ENCODE results near the gene KLRC2.
"Not testable (repeated sequence)": the region's sequence is repeated elsewhere in the genome, so short reads cannot be mapped to it uniquely, and the experiment has no call there.

KLRC2 gene

DNA sequence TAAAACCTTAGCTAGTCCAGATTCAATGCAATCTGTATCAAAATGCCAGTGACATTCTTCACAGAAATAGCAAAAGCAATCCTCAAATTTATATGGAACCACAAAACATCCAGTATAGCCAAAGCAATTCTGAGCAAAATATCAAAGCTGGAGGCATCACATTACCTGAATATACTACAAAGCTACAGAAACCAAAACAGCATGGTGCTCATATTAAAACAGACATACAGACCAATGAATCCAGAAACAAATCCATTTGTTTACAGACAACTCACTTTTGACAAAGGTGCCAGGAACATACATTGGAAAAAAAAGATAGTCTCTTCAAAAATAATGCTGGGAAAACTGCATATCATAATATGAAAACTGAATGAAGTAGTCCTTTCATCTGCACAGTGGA is 31.0 kb downstream of the KLRC2 start:
- DNase-seq: no peak

- DNase-seq: no peak
Observed at GRCh38 chr12:10400829-10401228, 35.0 kb downstream of the KLRC2 start.

DNA sequence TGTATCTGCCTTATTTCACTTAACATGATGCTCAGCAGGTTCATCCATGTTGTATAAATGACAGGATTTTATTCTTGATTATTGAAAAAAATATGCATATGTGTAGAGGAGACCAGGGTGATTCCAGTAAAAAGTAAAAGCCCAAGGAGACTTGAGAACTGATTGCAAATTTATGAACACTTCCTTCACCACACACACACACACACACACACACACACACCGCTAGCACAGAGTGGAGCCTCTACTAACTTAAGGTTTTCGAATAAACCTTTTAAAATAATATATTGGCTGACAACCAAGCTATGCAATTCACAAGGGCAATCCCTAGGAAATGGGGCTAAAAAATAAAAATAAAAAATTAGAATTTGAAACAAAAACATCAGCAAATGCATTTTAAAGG is 37.6 kb downstream of the KLRC2 start:
- DNase-seq: no peak

DNA sequence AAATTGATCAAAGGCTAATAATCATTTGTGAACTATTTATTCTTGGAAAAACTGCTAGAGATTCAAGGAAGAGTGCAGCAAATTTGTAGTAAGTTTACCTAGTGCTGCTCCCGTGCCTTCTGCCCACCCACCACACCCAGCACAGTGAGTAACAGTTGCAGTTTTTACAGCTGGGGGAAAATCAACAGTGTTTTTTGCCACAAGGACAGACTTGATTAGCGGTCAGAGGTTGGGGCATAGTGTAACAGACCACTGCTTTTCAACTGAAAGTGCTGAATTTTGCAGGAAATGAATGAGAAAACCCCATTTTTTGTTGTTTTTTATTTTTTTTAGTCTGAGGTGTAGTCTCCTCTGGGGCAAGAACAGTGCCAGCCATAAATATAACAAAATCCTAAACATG is 38.5 kb downstream of the KLRC2 start:
- no peak for DNase-seq

- DNase-seq: not testable (repeated sequence)
Observed at GRCh38 chr12:10396176-10396575, 39.6 kb downstream of the KLRC2 start.

DNA sequence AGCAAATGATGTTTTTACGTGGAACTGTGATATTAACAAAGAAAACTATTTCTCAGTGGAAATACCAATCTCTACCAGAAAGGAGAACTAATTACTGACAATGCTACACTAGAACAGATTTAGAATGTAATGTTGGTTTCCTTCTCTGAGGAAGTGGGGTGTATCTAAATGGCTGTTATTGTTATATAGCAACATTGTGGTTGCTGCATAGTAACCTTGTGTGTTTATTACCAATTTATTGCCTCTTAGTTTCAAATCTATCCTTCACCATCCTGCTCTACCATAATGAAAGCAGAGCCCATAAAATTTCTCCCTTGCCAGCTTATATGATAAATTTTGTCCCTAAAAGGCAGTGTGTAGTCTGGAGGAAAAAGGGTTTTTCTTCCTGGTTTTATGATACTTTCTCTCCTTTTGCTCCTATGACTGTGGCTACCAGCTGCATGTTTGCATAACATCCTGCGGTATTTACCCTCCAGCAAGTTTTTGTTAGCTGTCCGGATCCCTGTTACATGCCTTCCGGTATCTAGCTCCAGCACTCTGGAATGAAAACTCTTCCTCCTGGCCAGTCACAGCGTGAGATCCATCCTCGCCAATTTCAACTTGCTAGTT is 40.3 kb downstream of the KLRC2 start:
- no peak for DNase-seq

- not testable (repeated sequence) for DNase-seq
Observed at GRCh38 chr12:10394531-10395152, 41.2 kb downstream of the KLRC2 start.

- no peak for DNase-seq
Observed at GRCh38 chr12:10393291-10393690, 42.5 kb downstream of the KLRC2 start.

DNA sequence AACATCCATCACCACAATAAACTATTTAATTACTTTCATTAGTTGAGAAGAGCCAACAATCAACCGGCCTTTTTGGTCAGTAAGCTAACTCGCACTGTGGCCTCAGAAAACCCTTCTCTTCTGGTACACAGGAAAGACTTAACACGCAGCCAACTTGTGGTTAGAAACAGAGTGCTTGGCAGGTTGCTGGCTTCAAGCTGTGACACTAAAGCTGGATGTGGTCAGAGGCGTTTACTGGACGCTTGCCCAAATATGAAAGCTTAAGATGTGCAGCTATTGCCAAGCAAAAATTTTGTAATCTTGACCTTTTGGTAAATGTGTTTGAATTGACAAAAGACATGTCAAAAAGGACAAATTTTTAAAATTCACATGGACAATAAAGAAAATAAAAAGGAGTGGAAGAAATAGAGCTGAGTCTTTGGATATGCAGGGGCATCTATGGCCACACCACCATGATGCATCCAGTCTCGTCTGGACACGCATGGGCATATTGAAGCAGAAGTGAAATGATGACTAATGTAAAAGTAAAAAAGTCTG is 43.3 kb downstream of the KLRC2 start:
- no peak for DNase-seq

DNA sequence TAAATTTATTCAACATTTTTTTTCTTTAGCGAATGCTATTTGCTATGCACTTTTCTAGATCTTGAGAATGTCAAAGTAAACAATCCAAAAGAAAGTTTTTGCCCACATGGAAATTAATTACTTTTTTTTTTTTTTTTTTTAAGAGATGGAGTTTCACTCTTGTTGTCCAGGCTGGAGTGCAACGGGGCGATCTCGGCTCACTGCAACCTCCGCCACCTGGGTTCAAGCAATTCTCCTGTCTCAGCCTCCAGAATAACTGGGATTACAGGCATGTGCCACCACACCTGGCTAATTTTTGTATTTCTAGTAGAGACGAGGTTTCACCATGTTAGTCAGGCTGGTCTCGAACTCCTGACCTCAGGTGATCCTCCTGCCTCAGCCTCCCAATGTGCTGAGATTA is 44.8 kb downstream of the KLRC2 start:
- DNase-seq: not testable (repeated sequence)

DNA sequence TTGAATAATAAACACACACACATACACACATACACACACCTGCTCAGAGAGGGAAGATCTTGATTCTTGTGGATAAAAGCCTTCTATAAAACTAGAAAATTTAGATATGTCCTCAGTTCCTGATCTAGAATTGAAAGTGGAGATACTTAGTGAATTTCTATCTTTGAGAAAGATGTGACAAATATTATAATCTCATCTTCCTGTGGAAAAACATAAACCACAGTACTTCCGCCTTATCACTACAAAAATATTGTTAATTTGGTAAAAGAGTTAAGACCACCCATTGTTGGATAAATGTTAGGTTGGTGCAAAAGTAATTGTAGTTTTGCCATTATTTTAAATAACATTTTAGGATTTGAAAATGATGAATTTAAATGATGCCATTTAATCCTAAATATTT is 45.9 kb downstream of the KLRC2 start, which contains the start of gene KLRK1:
Gene KLRK1 (minus strand): TSS at position 138 of the 400 bp plus-strand sequence. CDS start 1,231 bp downstream, outside the sequence.
- no peak for DNase-seq

DNA sequence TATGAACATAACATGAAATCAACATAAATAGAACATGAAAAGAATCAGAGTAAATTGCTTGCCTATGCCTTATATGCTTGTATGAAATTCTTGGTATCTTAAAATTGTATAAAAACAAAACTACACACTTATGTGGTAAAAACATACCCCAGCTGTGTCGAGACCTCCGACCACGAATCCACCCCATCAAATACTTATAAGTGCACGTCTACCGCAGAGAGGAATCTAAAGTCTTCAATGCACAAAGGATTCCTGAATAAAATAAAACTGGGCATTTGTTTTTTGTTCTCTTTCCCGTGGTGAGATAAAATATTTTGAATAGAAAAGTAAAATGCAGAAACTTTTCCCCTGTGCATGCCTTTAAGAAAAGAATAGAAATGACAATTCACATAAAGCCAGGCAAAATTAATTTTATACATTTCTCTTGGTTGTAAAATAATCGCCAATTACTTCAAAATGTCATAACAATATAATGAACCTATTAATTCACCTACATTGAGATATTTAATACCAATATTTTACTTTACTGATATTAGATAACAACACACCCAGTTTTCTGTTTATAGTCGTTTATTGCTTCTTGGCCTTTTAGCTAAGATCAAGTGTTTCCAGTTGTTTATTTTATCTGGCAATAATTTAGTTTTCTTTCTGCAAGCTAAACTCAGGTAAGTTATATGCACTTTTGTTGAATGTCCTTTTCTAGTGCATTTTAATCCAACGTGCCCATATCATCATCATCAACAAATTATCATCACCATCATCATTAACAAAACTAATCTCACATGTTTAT is 47.0 kb downstream of the KLRC2 start:
- no peak for DNase-seq

- not testable (repeated sequence) for DNase-seq
Observed at GRCh38 chr12:10387498-10387897, 48.3 kb downstream of the KLRC2 start.

- no peak for DNase-seq
Observed at GRCh38 chr12:10386857-10387256, 49.0 kb downstream of the KLRC2 start.

- DNase-seq: no peak
Observed at GRCh38 chr12:10385166-10385613, 50.6 kb downstream of the KLRC2 start.

GRCh38 chr12:10384191-10384590 is 51.6 kb downstream of the KLRC2 start:
- no peak for DNase-seq

GRCh38 chr12:10381928-10382628 is 53.7 kb downstream of the KLRC2 start:
- no peak for DNase-seq
